ENCODE results near the gene CDK14. TPM values are rescaled to one million over a fixed set of nuclear protein-coding genes. Genes with fewer than 3 reads are reported as not detected.
A peak's percentile ranks its signal among the peaks of the same experiment; 100 is the strongest.

Gene CDK14
- total RNA-seq, 1 experiment from 2014 or later: 39.1 TPM

GRCh38 chr7:91165006-91165845, 569.1 kb downstream of the CDK14 start:
- ChIA-PET CTCF (no interaction called here), POLR2A (ENCODE audit: unreplicated experiment) (no interaction called here)
- Histone ChIP-seq H3K27me3 (ENCODE audit: insufficient read depth, low read depth) (no peaks in the 10 kb centered on the region), H3K4me1 (replicated peaks; ENCODE audit: insufficient read depth) (no peaks in the 10 kb centered on the region), H3K4me2 (no peak overlapping the region), H3F3A (ENCODE audit: insufficient read depth, low read depth) (no peaks in the 10 kb centered on the region), H3K9me3 (ENCODE audit: insufficient read depth, low read depth) (no peaks in the 10 kb centered on the region), H3K36me3 (ENCODE audit: low read depth) (no peaks in the 10 kb centered on the region), H2AFZ (no peak overlapping the region), H3K79me2 (ENCODE audit: low read depth) (no peaks in the 10 kb centered on the region), H4K20me1 (ENCODE audit: insufficient read depth) (no peaks in the 10 kb centered on the region), H3K9me2 (ENCODE audit: insufficient read depth) (no peaks in the 10 kb centered on the region), H3K27ac (no peak overlapping the region), H3K4me3 (no peak overlapping the region)
- DNase-seq: peak; percentile 1 to 34
- no peak for TF ChIP-seq EZH2 (IDR thresholded peaks at IDR 0.05; ENCODE audit: low read depth)
- TF ChIP-seq, protein P1, sequence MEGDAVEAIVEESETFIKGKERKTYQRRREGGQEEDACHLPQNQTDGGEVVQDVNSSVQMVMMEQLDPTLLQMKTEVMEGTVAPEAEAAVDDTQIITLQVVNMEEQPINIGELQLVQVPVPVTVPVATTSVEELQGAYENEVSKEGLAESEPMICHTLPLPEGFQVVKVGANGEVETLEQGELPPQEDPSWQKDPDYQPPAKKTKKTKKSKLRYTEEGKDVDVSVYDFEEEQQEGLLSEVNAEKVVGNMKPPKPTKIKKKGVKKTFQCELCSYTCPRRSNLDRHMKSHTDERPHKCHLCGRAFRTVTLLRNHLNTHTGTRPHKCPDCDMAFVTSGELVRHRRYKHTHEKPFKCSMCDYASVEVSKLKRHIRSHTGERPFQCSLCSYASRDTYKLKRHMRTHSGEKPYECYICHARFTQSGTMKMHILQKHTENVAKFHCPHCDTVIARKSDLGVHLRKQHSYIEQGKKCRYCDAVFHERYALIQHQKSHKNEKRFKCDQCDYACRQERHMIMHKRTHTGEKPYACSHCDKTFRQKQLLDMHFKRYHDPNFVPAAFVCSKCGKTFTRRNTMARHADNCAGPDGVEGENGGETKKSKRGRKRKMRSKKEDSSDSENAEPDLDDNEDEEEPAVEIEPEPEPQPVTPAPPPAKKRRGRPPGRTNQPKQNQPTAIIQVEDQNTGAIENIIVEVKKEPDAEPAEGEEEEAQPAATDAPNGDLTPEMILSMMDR (conservative IDR thresholded peaks at IDR 0.05): no peak
- intact Hi-C loops (cut with micrococcal nuclease; ENCODE audit: unreplicated experiment): no loop called here
- BruUV-seq (replicated peaks): no TSS peak

- POLR2A ChIA-PET (ENCODE audit: unreplicated experiment): no interaction called here
- H3F3A ChIP-seq (ENCODE audit: insufficient read depth, low read depth): no peaks in the 10 kb centered on the region
- H2AFZ ChIP-seq: no peak overlapping the region
- no peaks in the 10 kb centered on the region for H3K79me2 ChIP-seq (ENCODE audit: low read depth)
- H4K20me1 ChIP-seq (ENCODE audit: insufficient read depth): no peaks in the 10 kb centered on the region
- no peak for DNase-seq
- H3K4me2 ChIP-seq: no peak overlapping the region
- no peaks in the 10 kb centered on the region for H3K27me3 ChIP-seq (ENCODE audit: insufficient read depth, low read depth)
- H3K27ac ChIP-seq: no peak overlapping the region
- TF ChIP-seq EZH2 (IDR thresholded peaks at IDR 0.05; ENCODE audit: low read depth): no peak
- TF ChIP-seq, protein P1 (conservative IDR thresholded peaks at IDR 0.05): no peak
- H3K36me3 ChIP-seq (ENCODE audit: low read depth): no peaks in the 10 kb centered on the region
- no peak overlapping the region for H3K4me3 ChIP-seq
- no peaks in the 10 kb centered on the region for H3K9me3 ChIP-seq (ENCODE audit: insufficient read depth, low read depth)
- no TSS peak for BruUV-seq (replicated peaks)
- CTCF ChIA-PET: no interaction called here
- H3K9me2 ChIP-seq (ENCODE audit: insufficient read depth): no peaks in the 10 kb centered on the region
- intact Hi-C loops (cut with micrococcal nuclease; ENCODE audit: unreplicated experiment): no loop called here
- no peaks in the 10 kb centered on the region for H3K4me1 ChIP-seq (replicated peaks; ENCODE audit: insufficient read depth)
Observed at GRCh38 chr7:91165846-91166230, 569.7 kb downstream of the CDK14 start.

DNA sequence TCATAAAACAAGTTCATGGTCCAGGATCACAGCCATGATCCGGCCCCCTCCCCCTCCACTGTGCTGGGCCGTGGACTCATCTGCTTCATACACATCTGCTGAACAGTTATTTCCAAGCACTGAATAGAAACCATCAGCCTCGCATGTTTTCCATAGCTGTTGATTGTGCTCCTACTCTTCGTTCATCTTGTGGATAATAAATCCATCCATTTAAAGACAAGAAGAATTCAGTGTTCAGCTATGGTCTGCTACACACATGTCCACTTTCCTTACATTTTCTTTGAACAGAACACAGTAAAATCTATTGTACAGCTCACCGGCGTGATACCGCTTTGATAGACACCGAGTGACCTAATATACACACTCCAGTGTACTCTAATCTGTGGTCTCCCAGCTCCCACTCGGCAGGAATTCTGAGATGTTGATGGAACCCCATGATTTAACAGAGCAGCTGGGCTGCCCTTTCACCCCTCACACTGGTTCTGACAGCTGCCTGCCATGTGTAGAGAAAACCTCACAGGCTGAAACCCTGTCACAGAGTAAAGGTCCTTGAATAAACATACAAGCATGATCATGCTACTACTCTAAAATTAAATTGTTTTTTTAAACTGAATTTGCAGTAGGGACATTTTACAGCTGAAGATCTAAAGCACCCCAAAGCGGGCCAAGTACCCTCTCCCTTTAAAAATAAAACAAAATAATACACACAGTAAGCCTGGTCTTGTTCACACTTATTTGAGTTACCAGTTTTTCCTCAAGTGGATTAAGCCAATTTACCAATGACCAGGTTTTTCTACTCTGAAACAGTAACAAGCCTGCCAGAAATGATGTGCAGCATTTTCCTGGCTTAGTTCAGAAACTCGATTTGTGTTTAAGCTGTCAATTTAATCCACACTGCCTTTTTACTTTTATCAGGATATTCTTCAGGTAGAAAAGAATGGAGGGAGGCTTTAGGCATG, 573.0 kb downstream of the CDK14 start:
- Histone ChIP-seq H3K36me3 (ENCODE audit: low read depth) (no peaks in the 10 kb centered on the region), H3K9me3 (ENCODE audit: insufficient read depth, low read depth) (no peaks in the 10 kb centered on the region), H3K79me2 (ENCODE audit: low read depth) (no peaks in the 10 kb centered on the region), H3F3A (ENCODE audit: insufficient read depth, low read depth) (no peaks in the 10 kb centered on the region), H3K9me2 (ENCODE audit: insufficient read depth) (no peaks in the 10 kb centered on the region), H4K20me1 (ENCODE audit: insufficient read depth) (no peaks in the 10 kb centered on the region), H3K27me3 (ENCODE audit: insufficient read depth, low read depth) (no peaks in the 10 kb centered on the region), H3K4me3 (no peak overlapping the region), H2AFZ (no peak overlapping the region), H3K27ac (no peak overlapping the region), H3K4me2 (no peak overlapping the region), H3K4me1 (replicated peaks; ENCODE audit: insufficient read depth) (no peaks in the 10 kb centered on the region)
- ChIA-PET POLR2A (ENCODE audit: unreplicated experiment) (no interaction called here), CTCF (no interaction called here)
- TF ChIP-seq, protein P1 (conservative IDR thresholded peaks at IDR 0.05): no peak
- no peak for TF ChIP-seq EZH2 (IDR thresholded peaks at IDR 0.05; ENCODE audit: low read depth)
- DNase-seq: no peak
- no TSS peak for BruUV-seq (replicated peaks)
- intact Hi-C loops (cut with micrococcal nuclease; ENCODE audit: unreplicated experiment): no loop called here
